Measurements from ENCODE around the gene TTC28.

Gene TTC28

DNA sequence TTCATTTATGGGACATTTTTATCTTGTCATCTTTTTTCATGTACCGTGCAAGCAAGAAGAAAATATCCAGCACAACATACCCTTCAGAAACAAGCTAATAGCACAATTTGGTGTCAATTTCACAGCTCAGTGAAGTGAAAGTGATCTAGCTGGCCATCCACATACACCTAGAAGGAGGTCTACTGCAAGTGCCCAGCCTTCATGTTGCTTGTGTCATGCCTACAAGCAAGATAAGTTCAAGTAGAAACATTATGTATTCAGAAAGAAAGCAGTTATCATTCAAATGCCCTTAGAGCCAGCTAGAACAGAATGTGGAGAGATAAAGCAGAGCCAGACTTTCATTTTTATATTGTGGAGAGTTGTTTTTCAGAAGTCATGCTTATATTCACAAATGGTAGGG lies 434.9 kb downstream of the TTC28 start:
- TF ChIP-seq, protein P1, sequence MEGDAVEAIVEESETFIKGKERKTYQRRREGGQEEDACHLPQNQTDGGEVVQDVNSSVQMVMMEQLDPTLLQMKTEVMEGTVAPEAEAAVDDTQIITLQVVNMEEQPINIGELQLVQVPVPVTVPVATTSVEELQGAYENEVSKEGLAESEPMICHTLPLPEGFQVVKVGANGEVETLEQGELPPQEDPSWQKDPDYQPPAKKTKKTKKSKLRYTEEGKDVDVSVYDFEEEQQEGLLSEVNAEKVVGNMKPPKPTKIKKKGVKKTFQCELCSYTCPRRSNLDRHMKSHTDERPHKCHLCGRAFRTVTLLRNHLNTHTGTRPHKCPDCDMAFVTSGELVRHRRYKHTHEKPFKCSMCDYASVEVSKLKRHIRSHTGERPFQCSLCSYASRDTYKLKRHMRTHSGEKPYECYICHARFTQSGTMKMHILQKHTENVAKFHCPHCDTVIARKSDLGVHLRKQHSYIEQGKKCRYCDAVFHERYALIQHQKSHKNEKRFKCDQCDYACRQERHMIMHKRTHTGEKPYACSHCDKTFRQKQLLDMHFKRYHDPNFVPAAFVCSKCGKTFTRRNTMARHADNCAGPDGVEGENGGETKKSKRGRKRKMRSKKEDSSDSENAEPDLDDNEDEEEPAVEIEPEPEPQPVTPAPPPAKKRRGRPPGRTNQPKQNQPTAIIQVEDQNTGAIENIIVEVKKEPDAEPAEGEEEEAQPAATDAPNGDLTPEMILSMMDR (IDR thresholded peaks at IDR 0.05; ENCODE audit: borderline replicate concordance, control extremely low read depth, extremely low read depth, insufficient read depth, missing control alignments), result no peak
- no peak for DNase-seq (ENCODE audit: low spot score)
- in situ Hi-C loops (cut with MboI; ENCODE audit: low sequenced_read_pairs, unreplicated experiment), result no loop called here

DNA sequence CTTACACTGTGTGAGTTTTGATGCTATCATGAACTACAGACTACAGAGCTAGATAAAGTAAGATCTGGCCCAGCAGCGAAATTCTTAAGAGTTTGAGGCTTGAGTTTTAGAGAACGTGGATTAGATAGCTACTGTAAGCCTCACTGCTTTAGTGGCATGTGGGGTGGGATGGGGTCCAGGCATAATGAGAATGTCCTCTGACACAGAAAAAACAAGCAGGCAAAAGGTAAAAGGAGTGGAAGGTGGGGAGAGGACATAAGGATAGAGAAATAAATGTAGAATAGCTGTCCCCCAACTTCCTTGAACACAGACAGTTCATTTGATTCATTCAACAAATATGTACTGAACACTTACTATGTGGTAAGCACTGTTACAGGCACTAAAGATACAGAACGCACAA lies 436.1 kb downstream of the TTC28 start:
- in situ Hi-C loops (cut with MboI; ENCODE audit: low sequenced_read_pairs, unreplicated experiment), result no loop called here
- no peak for DNase-seq (ENCODE audit: low spot score)
- TF ChIP-seq, protein P1 (IDR thresholded peaks at IDR 0.05; ENCODE audit: borderline replicate concordance, control extremely low read depth, extremely low read depth, insufficient read depth, missing control alignments), result no peak

DNA sequence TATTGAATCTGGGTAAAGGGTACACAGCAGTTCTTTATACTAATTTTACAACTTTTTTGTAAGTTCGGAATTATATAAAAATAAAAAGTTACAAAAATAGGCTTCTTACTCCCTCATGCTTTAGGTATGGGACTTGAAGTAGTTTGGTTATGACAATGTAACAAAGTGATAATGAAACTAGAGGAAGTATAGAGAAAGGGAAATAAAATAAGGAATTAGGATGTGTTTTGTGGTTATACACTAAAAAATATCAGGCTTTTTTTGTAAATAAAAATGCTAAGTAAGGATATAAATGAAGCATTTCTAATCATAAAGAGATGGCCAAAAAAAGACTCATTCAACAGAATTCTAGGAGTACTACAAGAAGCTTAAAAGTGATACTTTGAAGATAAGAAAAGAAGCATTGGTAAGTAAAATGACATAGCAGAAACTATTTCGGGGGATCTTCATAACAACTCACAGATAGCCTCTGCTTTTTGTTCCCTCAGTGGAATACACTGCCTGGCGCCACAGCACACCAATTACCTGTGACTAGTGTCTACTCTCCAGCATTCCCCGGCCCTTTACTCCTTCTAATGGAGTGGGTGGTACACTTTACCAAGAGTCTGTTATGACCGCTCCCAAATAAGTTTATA lies 437.9 kb downstream of the TTC28 start:
- TF ChIP-seq, protein P1 (IDR thresholded peaks at IDR 0.05; ENCODE audit: borderline replicate concordance, control extremely low read depth, extremely low read depth, insufficient read depth, missing control alignments), result no peak
- DNase-seq (ENCODE audit: low spot score), result no peak
- in situ Hi-C loops (cut with MboI; ENCODE audit: low sequenced_read_pairs, unreplicated experiment), result no loop called here

DNA sequence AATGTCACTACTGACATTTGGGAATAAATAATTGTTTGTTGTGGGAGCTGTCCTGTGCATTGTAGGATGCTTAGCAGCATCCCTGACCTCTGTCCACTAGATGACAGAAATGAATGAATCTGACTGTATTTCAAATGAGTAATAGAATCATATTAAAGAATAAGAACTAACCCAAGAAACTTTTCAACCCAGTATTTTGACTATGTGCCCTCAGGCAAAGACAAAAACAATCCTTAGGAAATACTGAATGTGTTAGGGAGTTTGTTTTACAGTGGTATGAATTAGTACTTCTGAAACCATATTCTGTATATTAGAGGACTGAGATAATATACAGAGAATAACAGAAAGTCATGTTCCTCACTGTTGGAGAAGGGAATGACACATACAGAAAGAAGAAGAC lies 439.7 kb downstream of the TTC28 start:
- in situ Hi-C loops (cut with MboI; ENCODE audit: low sequenced_read_pairs, unreplicated experiment), result no loop called here

DNA sequence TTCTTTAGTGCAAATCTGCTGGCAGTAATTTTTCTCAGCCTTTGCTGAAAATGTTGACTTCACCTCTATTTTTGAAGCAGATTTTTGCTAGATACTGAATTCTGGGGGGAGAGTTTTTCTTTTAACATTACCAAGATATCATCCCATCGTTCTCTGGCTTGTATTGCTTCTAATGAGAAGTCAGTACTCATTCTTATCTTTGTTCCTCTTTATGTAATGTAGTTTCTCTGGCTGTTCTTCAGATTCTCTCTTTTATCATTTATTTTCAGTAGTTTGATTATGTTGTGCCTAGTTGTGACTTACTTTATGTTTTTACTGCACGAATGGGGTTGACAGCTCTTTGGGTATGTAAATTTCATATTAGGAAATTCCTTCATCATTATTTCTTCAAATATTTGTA lies 441.9 kb downstream of the TTC28 start:
- in situ Hi-C loops (cut with MboI; ENCODE audit: low sequenced_read_pairs, unreplicated experiment), result no loop called here
- TF ChIP-seq, protein P1 (IDR thresholded peaks at IDR 0.05; ENCODE audit: borderline replicate concordance, control extremely low read depth, extremely low read depth, insufficient read depth, missing control alignments), result no peak
- DNase-seq (ENCODE audit: low spot score), result no peak

More for the DNA sequence above, 439.7 kb downstream of the TTC28 start:
- no peak for DNase-seq (ENCODE audit: low spot score)
- TF ChIP-seq, protein P1 (IDR thresholded peaks at IDR 0.05; ENCODE audit: borderline replicate concordance, control extremely low read depth, extremely low read depth, insufficient read depth, missing control alignments), result no peak

DNA sequence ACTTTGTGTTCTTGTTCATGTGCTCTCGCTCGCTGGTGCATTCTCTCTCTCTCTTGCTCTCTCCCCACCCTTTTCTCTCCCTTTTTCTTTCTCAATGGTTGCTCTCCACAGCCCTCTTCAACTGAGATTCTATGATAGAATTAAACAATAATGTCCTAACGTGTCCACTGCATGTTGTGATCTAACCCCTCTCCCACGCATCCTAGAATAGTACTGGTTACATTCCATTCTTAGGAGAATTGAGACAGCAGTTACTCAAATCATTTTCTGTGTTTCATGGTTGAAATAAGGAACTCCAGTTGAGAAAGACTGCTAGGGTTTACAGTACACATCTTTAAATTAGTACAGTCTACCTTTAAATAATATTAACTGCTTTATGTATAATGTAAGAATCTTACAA lies 442.5 kb downstream of the TTC28 start:
- in situ Hi-C loops (cut with MboI; ENCODE audit: low sequenced_read_pairs, unreplicated experiment), result no loop called here
- DNase-seq (ENCODE audit: low spot score), result no peak
- TF ChIP-seq, protein P1 (IDR thresholded peaks at IDR 0.05; ENCODE audit: borderline replicate concordance, control extremely low read depth, extremely low read depth, insufficient read depth, missing control alignments), result no peak
